Karpas-422 (cell line): ENCODE measurements around the gene SAPCD2. TPM values are rescaled to one million over a fixed set of nuclear protein-coding genes. Genes with fewer than 3 reads are reported as not detected.
"Not testable (repeated sequence)": the region's sequence is repeated elsewhere in the genome, so short reads cannot be mapped to it uniquely, and the experiment has no call there.

Source experiments
- DNase-seq: peaks from one replicate; pipeline ENCODE4 v3.0.0-alpha.2; 2015
- H2AFZ ChIP-seq: fragments of 200-600 bp; sonication (generic); 2 replicates; pipeline ENCODE4 v1.6.1; 2014; ENCODE audit warnings: antibody characterized with exemption, low read length, mixed read lengths
- H3K27ac ChIP-seq: fragments of 200-600 bp; sonication (generic); 2 replicates; pipeline ENCODE4 v1.5.1; 2014; ENCODE audit warnings: mild to moderate bottlenecking, low read length, moderate library complexity
- H3K27me3 ChIP-seq: fragments of 200-600 bp; sonication (generic); 2 replicates; pipeline ENCODE4 v1.6.1; 2014; ENCODE audit warnings: low read length, mixed read lengths
- H3K36me3 ChIP-seq: fragments of 200-600 bp; sonication (generic); 2 replicates; pipeline ENCODE4 v1.6.1; 2014; ENCODE audit warnings: low read length, mixed read lengths; ENCODE audit not compliant: insufficient read depth
- H3K4me1 ChIP-seq: fragments of 200-600 bp; sonication (generic); 2 replicates; pipeline ENCODE4 v1.6.1; 2014; ENCODE audit warnings: mild to moderate bottlenecking, low read length, mixed read lengths
- H3K4me2 ChIP-seq: fragments of 200-600 bp; sonication (generic); 2 replicates; pipeline ENCODE4 v1.6.1; 2014; ENCODE audit warnings: low read length, low read depth, mild to moderate bottlenecking; ENCODE audit not compliant: poor library complexity, severe bottlenecking
- H3K4me3 ChIP-seq: fragments of 200-600 bp; sonication (generic); 2 replicates; pipeline ENCODE4 v1.5.1; 2014; ENCODE audit warnings: mild to moderate bottlenecking, antibody characterized with exemption, low read length, mixed read lengths
- H3K79me2 ChIP-seq: fragments of 200-600 bp; sonication (generic); 2 replicates; pipeline ENCODE4 v1.6.1; 2014; ENCODE audit warnings: mild to moderate bottlenecking, low read length, mixed read lengths
- H3K9ac ChIP-seq: fragments of 200-600 bp; sonication (generic); 2 replicates; pipeline ENCODE4 v1.6.0; 2014; ENCODE audit warnings: low read length
- H3K9me2 ChIP-seq: fragments of 200-600 bp; sonication (generic), shearing (Covaris generic); replicated peaks from 2 replicates; pipeline ENCODE4 v1.6.0; 2014; ENCODE audit warnings: mild to moderate bottlenecking, low read length, moderate library complexity; ENCODE audit not compliant: insufficient read depth
- H3K9me3 ChIP-seq: fragments of 300-700, 200-600 bp; sonication (generic); 2 replicates; pipeline ENCODE4 v1.6.1; 2014; ENCODE audit warnings: low read length, mixed read lengths
- H4K20me1 ChIP-seq: fragments of 200-600 bp; sonication (generic); 2 replicates; pipeline ENCODE4 v1.6.1; 2014; ENCODE audit warnings: mild to moderate bottlenecking, antibody characterized with exemption, low read length, low read depth; ENCODE audit not compliant: insufficient read depth
- total RNA-seq: library from RNA; depleted of rRNA; stranded (reverse); fragments of >200 nt; shearing (Covaris generic); gene quantifications from 2 replicates; pipeline ENCODE4 v1.2.3, GENCODE V29; 2014; ENCODE audit warnings: low replicate concordance; rRNA removed

The SAPCD2 gene
- total RNA-seq = 18.6 and 53.2 TPM in 2 replicates

- Histone ChIP-seq H3K4me2 (peak within 1 kb of the TSS; percentile 100), H3K36me3 (0 out of 2 replicates have a peak, but pooled peaks cover 3% of the 10 kb centered on the region), H3K9me2 (no peaks in the 10 kb centered on the region), H3K4me1 (peaks cover 38% of the 10 kb centered on the region), H3K9ac (peak within 1 kb of the TSS; percentile 95), H4K20me1 (peaks cover 17% of the 10 kb centered on the region), H3K27me3 (no peaks in the 10 kb centered on the region), H2AFZ (peak within 1 kb of the TSS; percentile 71; the same call in 1 of the 2 replicates), H3K79me2 (peaks cover 15% of the 10 kb centered on the region), H3K9me3 (no peaks in the 10 kb centered on the region), H3K4me3 (peak within 1 kb of the TSS; percentile 100), H3K27ac (peak within 1 kb of the TSS; percentile 64)
- DNase-seq = peak; percentile 98
Measured at GRCh38 chr9:137070201-137070905, at the start of gene SAPCD2. SAPCD2 (minus strand) TSS chr9:137070557; CDS start chr9:137070460, 97 bp downstream.

GRCh38 chr9:137118092-137118603, 47.8 kb upstream of the SAPCD2 start:
- H3K9me3 ChIP-seq, H4K20me1 ChIP-seq, H3K4me3 ChIP-seq, H3K27ac ChIP-seq, DNase-seq, H3K9me2 ChIP-seq, H3K4me2 ChIP-seq, H2AFZ ChIP-seq, H3K27me3 ChIP-seq, H3K36me3 ChIP-seq, H3K9ac ChIP-seq, H3K79me2 ChIP-seq: not testable (repeated sequence)
- peaks cover 42% of the 10 kb centered on the region for H3K4me1 ChIP-seq

- H4K20me1 ChIP-seq = no peaks in the 10 kb centered on the region
- DNase-seq = no peak
- H3K4me2 ChIP-seq = no peak overlapping the region
- no peak overlapping the region for H3K27ac ChIP-seq
- H3K9ac ChIP-seq = no peak overlapping the region
- no peak overlapping the region for H3K4me3 ChIP-seq
- no peaks in the 10 kb centered on the region for H3K36me3 ChIP-seq
- H3K27me3 ChIP-seq = no peaks in the 10 kb centered on the region
- H3K79me2 ChIP-seq = peaks cover 5% of the 10 kb centered on the region; the same call in 1 of the 2 replicates
- H2AFZ ChIP-seq = no peak overlapping the region
- H3K9me2 ChIP-seq = no peaks in the 10 kb centered on the region
- no peaks in the 10 kb centered on the region for H3K9me3 ChIP-seq
- peaks cover 36% of the 10 kb centered on the region for H3K4me1 ChIP-seq
Measured at GRCh38 chr9:137117269-137117731, 46.9 kb upstream of the SAPCD2 start.

GRCh38 chr9:137116728-137117127, 46.4 kb upstream of the SAPCD2 start:
- Histone ChIP-seq H3K4me3 (no peak overlapping the region), H4K20me1 (no peaks in the 10 kb centered on the region), H3K9ac (no peak overlapping the region), H3K4me1 (peaks cover 30% of the 10 kb centered on the region), H3K27me3 (no peaks in the 10 kb centered on the region), H2AFZ (no peak overlapping the region), H3K9me2 (no peaks in the 10 kb centered on the region), H3K27ac (no peak overlapping the region), H3K4me2 (no peak overlapping the region), H3K79me2 (peaks cover 5% of the 10 kb centered on the region; the same call in 1 of the 2 replicates), H3K9me3 (no peaks in the 10 kb centered on the region), H3K36me3 (no peaks in the 10 kb centered on the region)
- DNase-seq = no peak

- DNase-seq = no peak
- peaks cover 28% of the 10 kb centered on the region for H3K4me1 ChIP-seq
- no peak overlapping the region for H3K4me3 ChIP-seq
- H3K27me3 ChIP-seq = no peaks in the 10 kb centered on the region
- no peak overlapping the region for H2AFZ ChIP-seq
- no peaks in the 10 kb centered on the region for H3K9me2 ChIP-seq
- H3K36me3 ChIP-seq = no peaks in the 10 kb centered on the region
- H3K9ac ChIP-seq = no peak overlapping the region
- no peaks in the 10 kb centered on the region for H3K9me3 ChIP-seq
- peaks cover 5% of the 10 kb centered on the region; the same call in 1 of the 2 replicates for H3K79me2 ChIP-seq
- H4K20me1 ChIP-seq = no peaks in the 10 kb centered on the region
- H3K4me2 ChIP-seq = no peak overlapping the region
- no peak overlapping the region for H3K27ac ChIP-seq
Measured at GRCh38 chr9:137116027-137116507, 45.7 kb upstream of the SAPCD2 start.

GRCh38 chr9:137115394-137116026, 45.2 kb upstream of the SAPCD2 start:
- H2AFZ ChIP-seq = no peak overlapping the region
- no peaks in the 10 kb centered on the region for H3K27me3 ChIP-seq
- peaks cover 28% of the 10 kb centered on the region for H3K4me1 ChIP-seq
- no peaks in the 10 kb centered on the region for H3K9me2 ChIP-seq
- peak overlapping the region; percentile 81 for H3K9ac ChIP-seq
- no peak overlapping the region for H3K27ac ChIP-seq
- H3K4me2 ChIP-seq = peak overlapping the region; percentile 78
- H3K9me3 ChIP-seq = no peaks in the 10 kb centered on the region
- no peaks in the 10 kb centered on the region for H3K36me3 ChIP-seq
- no peaks in the 10 kb centered on the region for H4K20me1 ChIP-seq
- H3K79me2 ChIP-seq = peaks cover 5% of the 10 kb centered on the region; the same call in 1 of the 2 replicates
- peak overlapping the region; percentile 82; the same call in 1 of the 2 replicates for H3K4me3 ChIP-seq
- no peak for DNase-seq

GRCh38 chr9:137114613-137115393, 44.4 kb upstream of the SAPCD2 start, which contains the start of gene DPP7:
DPP7 (minus strand) TSS chr9:137114733; CDS start chr9:137114713, 20 bp downstream.
- Histone ChIP-seq H3K4me3 (peak within 1 kb of the TSS; percentile 82), H3K36me3 (no peaks in the 10 kb centered on the region), H3K4me2 (peak within 1 kb of the TSS; percentile 78), H3K79me2 (peaks cover 5% of the 10 kb centered on the region; the same call in 1 of the 2 replicates), H3K9me2 (no peaks in the 10 kb centered on the region), H2AFZ (no peak within 1 kb of the TSS), H4K20me1 (no peaks in the 10 kb centered on the region), H3K4me1 (peaks cover 28% of the 10 kb centered on the region), H3K27me3 (no peaks in the 10 kb centered on the region), H3K27ac (no peak within 1 kb of the TSS), H3K9ac (peak within 1 kb of the TSS; percentile 81), H3K9me3 (no peaks in the 10 kb centered on the region)
- DNase-seq = peak; percentile 90
